GM19372 (cell line): ENCODE measurements around the gene CTU2.
"Not testable (repeated sequence)": the region's sequence is repeated elsewhere in the genome, so short reads cannot be mapped to it uniquely, and the experiment has no call there.

Experiments used
- ATAC-seq: cut with Tn5 transposase; IDR thresholded peaks from one replicate; pipeline ENCODE4 v1.9.1; 2021; ENCODE audit warnings: mild to moderate bottlenecking, low read depth, moderate library complexity; ENCODE audit not compliant: unreplicated experiment

The CTU2 gene

GRCh38 chr16:88706229-88706964 is at the start of gene CTU2, which contains the start of gene RNF166:
CTU2 (plus strand) TSS chr16:88706503; CDS start chr16:88706531, 28 bp downstream.
RNF166 (minus strand) TSS chr16:88706408; CDS start chr16:88706325, 83 bp downstream.
- ATAC-seq = peak; percentile 77

GRCh38 chr16:88657371-88657770 is 48.9 kb upstream of the CTU2 start:
- ATAC-seq = no peak

GRCh38 chr16:88658714-88659113 is 47.6 kb upstream of the CTU2 start:
- no peak for ATAC-seq

- ATAC-seq = no peak
Measured at GRCh38 chr16:88659160-88659559, 47.1 kb upstream of the CTU2 start.

GRCh38 chr16:88661468-88661867 is 44.8 kb upstream of the CTU2 start:
- no peak for ATAC-seq

GRCh38 chr16:88662222-88662842 is 44.0 kb upstream of the CTU2 start:
- no peak for ATAC-seq

- ATAC-seq = peak; percentile 95
Measured at GRCh38 chr16:88662843-88663606, 43.3 kb upstream of the CTU2 start, which contains the start of gene MVD. MVD (minus strand) TSS chr16:88663091; CDS start chr16:88663080, 11 bp downstream.

GRCh38 chr16:88665148-88665547 is 41.2 kb upstream of the CTU2 start:
- ATAC-seq = no peak

- ATAC-seq = no peak
Measured at GRCh38 chr16:88665570-88665969, 40.7 kb upstream of the CTU2 start.

GRCh38 chr16:88667461-88667860 is 38.8 kb upstream of the CTU2 start:
- no peak for ATAC-seq

GRCh38 chr16:88669493-88669892 is 36.8 kb upstream of the CTU2 start:
- ATAC-seq = not testable (repeated sequence)

GRCh38 chr16:88669980-88670379 is 36.3 kb upstream of the CTU2 start:
- ATAC-seq = no peak

- no peak for ATAC-seq
Measured at GRCh38 chr16:88671806-88672205, 34.5 kb upstream of the CTU2 start.

- ATAC-seq = no peak
Measured at GRCh38 chr16:88672776-88673175, 33.5 kb upstream of the CTU2 start.

GRCh38 chr16:88673716-88674379 is 32.5 kb upstream of the CTU2 start:
- ATAC-seq = no peak

- ATAC-seq = no peak
Measured at GRCh38 chr16:88676502-88677242, 29.6 kb upstream of the CTU2 start.

- no peak for ATAC-seq
Measured at GRCh38 chr16:88677721-88678120, 28.6 kb upstream of the CTU2 start.

GRCh38 chr16:88678224-88678979 is 27.9 kb upstream of the CTU2 start:
- no peak for ATAC-seq

GRCh38 chr16:88680554-88681083 is 25.7 kb upstream of the CTU2 start:
- no peak for ATAC-seq
